Cortex of kidney (tissue), 1 donor: ENCODE data around the gene PI4KA.

ENCODE experiments used
- DNase-seq: peaks from one replicate; lab custom pipeline; 2025; lab: John Stamatoyannopoulos, UW

PI4KA gene

GRCh38 chr22:20815477-20816050 is 43.0 kb downstream of the PI4KA start:
- no peak for DNase-seq

- no peak for DNase-seq
Measured at GRCh38 chr22:20814221-20814808, 44.3 kb downstream of the PI4KA start.

GRCh38 chr22:20813056-20813455 is 45.6 kb downstream of the PI4KA start:
- no peak for DNase-seq

GRCh38 chr22:20811971-20812660 is 46.5 kb downstream of the PI4KA start:
- DNase-seq = no peak

- no peak for DNase-seq
Measured at GRCh38 chr22:20811171-20811570, 47.4 kb downstream of the PI4KA start.

DNA sequence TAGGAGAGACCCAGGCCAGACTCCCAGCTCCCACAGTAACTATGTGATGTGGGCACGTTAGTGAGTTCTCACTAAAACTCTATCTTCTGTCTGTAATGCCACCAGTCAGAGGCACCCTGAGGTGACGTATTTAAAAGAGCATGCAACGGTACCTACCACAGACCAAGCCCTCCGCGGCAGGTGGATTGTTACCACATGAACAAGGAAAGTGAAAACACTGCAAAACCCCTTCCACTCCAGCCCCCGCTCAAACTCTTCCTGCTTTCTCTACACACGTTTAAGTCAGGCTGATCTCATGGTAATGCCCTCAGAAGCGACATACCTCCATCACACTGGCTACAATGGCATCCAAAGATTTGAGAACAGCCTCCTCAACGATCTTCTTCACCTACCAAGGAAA is 48.0 kb downstream of the PI4KA start:
- no peak for DNase-seq

- DNase-seq = no peak
Measured at GRCh38 chr22:20809538-20810185, 48.9 kb downstream of the PI4KA start.

DNA sequence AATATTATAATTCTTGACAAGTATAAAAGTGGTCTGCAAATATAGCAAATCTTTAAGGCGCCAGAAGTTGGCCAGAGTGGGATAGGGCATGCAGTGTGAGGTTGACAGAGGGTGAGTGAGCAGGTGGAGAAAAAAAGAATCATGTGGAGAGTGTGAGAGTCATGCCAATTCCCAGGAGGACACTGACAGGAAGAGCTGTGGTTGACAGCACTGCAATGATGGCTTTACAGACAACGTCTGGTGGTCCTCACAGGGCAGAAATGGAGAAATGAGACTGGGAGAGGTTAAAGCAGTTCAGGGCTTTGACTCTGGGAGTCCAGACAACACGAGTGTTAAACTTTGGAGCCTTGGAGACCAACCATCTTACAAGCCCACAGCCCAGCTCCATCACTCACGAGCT is 49.8 kb downstream of the PI4KA start:
- DNase-seq = no peak

GRCh38 chr22:20807315-20807752 is 51.3 kb downstream of the PI4KA start:
- DNase-seq = no peak

DNA sequence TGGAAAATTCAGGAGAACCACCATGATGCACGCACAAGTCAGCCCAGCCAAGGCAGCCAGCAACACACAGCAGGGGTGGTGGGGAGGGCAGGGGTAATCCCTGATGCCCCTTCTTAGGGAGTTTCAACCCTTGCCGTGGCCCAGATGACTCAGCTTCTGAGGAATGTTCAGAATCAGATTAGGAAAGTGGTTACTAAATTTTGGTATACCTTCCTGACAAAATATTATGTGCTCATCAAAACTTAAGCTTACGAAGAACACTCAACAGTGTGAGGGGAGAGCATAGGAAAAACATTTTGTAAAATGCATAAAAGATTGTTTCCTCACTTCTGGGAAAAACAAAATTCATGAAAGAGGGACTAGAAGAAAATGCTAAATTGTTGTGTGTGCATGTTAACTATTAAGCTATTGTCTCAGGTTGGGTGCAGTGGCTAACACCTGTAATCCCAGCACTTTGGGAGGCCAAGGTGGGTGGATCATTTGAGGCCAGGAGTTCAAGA is 52.6 kb downstream of the PI4KA start:
- no peak for DNase-seq

DNA sequence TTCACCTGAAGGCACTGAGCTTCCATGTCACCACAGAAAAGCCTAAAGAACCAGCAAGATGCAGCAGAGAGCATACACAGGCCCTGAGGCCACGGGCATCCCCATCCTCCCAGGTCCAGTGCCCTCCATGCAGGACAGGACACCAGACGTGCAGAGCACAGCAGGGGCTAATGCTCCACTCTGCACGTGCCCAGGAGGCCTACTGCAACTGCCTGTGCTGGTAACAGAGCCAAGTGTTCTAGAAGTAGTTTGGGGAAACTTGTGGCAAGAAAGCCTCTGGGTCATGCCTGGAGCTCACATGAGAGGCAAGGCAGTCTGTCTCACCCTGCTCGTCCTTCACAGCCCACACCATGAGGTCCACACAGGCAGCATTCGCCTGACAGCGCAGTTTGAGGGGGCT is 54.0 kb downstream of the PI4KA start:
- no peak for DNase-seq

DNA sequence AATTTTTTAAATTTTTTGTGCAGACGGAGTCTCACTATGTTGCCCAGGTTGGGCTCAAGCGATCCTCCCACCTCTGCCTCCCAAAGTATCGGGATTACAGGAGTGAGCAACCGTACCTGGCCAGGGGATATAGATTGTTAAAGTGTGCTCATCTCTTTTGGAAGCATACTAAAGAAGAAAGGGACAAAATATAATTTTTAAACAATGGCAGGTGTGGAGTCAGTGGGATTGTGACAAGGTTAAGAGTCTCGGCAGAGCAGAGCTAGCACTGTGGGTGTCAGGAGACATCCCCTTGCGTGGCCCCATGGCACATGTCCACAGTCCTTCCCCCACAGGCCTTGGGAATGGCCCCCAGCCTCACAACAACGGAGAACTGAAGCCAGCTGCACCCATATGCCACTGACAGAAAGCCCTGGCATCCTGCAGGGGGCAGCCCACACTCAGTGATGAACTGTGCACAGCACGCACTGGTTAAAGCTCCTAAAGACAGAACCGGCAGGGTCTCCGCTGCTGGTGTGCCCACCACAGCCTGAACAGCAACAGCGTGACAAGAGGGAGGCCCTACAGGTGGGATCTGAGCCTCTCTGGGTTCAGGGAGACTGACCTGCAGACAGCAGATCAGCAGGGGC is 54.8 kb downstream of the PI4KA start:
- DNase-seq = no peak

- DNase-seq = no peak
Measured at GRCh38 chr22:20802922-20803553, 55.6 kb downstream of the PI4KA start.

GRCh38 chr22:20802452-20802851 is 56.2 kb downstream of the PI4KA start:
- no peak for DNase-seq

DNA sequence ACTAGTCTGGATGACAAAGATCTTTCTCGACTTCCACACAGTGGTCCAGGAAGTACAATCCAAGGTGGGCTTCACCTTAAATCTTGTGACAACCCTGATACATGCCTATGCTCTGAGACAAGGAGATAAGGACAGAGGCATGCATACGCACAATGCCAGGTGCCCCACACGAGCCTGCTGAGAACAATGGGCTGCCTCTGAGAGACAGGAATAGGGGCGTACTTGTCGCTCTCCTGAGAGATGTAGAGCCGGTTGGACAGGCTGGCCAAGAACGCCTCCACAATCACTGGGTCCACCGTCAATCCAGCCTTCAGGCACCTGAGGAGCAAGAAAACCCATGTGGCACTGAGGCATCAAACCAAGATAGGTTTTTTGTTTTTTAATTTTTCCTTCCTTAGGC is 59.2 kb downstream of the PI4KA start:
- DNase-seq = no peak

DNA sequence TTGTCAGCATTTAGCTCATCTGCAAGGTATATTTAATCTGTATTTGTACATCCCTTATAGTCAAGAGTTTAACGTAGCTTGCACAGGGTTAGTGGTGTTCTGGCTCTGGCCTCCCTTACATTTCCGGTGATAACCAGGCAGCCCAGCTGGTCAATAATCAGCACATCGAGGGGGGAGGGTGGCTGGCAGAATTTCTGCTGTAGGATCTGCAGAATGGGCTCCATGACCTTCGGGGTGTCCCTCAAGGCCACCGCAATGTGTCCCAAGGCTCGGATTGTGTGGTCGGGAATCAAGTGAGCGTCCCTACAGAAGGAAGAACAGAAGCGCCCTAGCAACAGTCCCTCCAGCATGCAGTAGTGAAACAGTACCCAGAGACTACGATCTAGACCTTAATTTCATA is 59.6 kb downstream of the PI4KA start:
- DNase-seq = no peak

DNA sequence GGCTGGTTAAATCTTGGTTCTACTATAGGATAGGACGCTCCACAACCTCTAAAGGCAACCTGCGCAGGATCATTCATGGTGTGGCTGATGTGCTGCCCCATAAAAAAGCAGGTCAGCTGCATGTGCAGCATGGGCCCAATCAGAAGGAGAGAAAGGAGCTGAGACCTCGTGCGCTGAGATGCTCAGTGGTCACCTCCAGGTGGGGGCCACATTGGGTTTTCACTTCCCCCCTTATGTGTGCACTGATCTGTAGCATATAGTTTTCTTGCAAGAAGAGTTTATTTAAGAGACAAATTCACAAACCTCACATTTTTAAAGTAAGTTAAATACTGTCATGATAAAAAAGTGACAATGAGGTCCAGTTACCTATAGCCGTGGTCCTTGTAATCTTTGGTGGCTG is 60.4 kb downstream of the PI4KA start:
- DNase-seq = no peak

GRCh38 chr22:20796731-20797130 is 61.9 kb downstream of the PI4KA start:
- DNase-seq = no peak

- no peak for DNase-seq
Measured at GRCh38 chr22:20794650-20795413, 63.8 kb downstream of the PI4KA start.

DNA sequence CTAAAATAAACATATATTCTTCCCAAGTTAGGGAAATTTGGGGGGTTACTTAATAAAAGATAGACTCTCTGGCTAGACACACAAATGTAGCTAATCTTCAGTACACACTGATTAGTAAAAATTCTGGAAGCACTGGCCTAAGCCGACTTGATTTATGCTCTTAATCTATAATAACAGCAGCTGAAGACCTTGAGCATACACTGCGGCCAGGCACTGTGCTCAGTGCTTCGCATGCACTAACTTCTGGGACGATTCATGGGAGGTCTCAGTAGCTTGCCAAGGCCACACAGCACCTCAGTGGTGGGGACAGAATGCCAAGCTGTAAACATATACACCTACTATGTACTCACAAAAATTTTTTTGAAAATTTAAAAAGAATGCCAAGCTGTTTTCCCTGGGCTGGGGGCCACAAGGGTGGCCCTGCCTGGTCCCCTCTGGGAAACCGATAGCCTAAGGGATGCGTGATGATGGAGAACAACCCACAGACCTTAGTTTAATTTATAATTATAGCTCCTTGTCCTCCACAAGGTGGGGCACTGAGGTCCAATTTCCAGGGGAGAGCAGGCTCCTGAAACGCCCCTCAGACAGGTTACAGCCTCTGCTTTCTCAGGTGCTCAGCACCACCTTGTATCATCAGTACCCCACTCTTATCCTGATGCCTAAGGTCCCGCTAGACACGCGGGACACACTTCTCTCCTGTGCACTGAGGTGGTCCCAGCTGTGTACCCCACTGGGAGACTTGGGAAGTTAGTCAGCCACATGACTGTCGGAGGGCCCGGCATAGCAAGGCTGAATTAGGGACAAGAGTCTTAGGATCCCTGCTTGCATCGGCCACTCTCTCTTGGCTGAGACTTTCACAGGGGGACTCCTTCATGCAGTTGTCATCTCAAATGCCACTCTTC is 64.6 kb downstream of the PI4KA start:
- no peak for DNase-seq
